GM10847 (cell line): Measurements from ENCODE around the gene PER2.

Experiments used
- POLR2A ChIP-seq: IDR thresholded peaks from 2 replicates; pipeline ENCODE4 v1.6.1; 2011; ENCODE audit not compliant: insufficient read length; ENCODE audit errors: extremely low read depth

Gene PER2

GRCh38 chr2:238247841-238248453 lies 40.5 kb downstream of the PER2 start:
- TF ChIP-seq POLR2A: no peak

GRCh38 chr2:238247002-238247822 lies 41.2 kb downstream of the PER2 start:
- no peak for TF ChIP-seq POLR2A

- TF ChIP-seq POLR2A: no peak
These were observed 44.3 kb downstream of the PER2 start for GRCh38 chr2:238244151-238244550.

- TF ChIP-seq POLR2A: no peak
These were observed 44.8 kb downstream of the PER2 start for GRCh38 chr2:238243496-238244076.

GRCh38 chr2:238242731-238243495 lies 45.5 kb downstream of the PER2 start:
- no peak for TF ChIP-seq POLR2A

- TF ChIP-seq POLR2A: no peak
These were observed 46.4 kb downstream of the PER2 start for GRCh38 chr2:238241970-238242369.

- no peak for TF ChIP-seq POLR2A
These were observed 47.4 kb downstream of the PER2 start for GRCh38 chr2:238240757-238241711.

GRCh38 chr2:238239863-238240756 lies 48.3 kb downstream of the PER2 start, which contains the start of gene HES6:
Gene HES6, minus strand, starts transcription at chr2:238240038. Its CDS starts 133 bp downstream, at chr2:238239905.
- peak; percentile 92 for TF ChIP-seq POLR2A

GRCh38 chr2:238239543-238239862 lies 48.9 kb downstream of the PER2 start:
- TF ChIP-seq POLR2A: no peak

- TF ChIP-seq POLR2A: no peak
These were observed 49.5 kb downstream of the PER2 start for GRCh38 chr2:238238766-238239542.

GRCh38 chr2:238238311-238238765 lies 50.1 kb downstream of the PER2 start:
- no peak for TF ChIP-seq POLR2A

GRCh38 chr2:238237431-238238135 lies 50.8 kb downstream of the PER2 start:
- no peak for TF ChIP-seq POLR2A
